NCI-H510A (cell line): ENCODE data around the gene AFG3L2.

Experiments used
- DNase-seq: peaks from one replicate; lab custom pipeline; 2025; lab: John Stamatoyannopoulos, UW

Gene AFG3L2

DNA sequence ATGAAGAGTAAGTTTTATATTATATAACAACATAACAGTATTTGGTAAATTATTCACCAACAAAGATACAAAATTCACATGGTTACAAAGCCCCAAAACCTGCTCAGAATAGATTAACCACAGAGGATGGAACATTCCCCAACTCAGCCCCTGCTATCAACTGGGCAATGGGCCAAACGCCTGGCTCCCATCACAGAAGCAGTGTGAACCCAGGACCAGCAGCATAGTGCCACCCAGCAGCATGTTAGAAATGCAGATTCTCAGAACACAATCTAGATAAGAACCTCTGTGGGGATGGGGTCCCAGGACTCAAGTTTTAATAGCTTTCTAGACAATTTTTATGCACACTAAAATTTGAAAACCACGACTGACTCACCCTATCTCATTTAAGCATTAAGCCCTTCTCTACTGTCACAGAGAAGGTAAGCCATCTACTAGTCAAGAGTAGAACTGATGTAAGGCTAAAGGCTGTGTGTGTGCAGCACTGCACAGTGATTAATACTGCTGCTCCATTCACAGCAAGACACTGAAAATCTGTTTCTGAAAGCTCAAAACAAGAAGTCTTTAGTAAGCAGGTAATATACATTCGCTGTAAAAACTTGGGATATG, 15.2 kb downstream of the AFG3L2 start:
- no peak for DNase-seq

DNA sequence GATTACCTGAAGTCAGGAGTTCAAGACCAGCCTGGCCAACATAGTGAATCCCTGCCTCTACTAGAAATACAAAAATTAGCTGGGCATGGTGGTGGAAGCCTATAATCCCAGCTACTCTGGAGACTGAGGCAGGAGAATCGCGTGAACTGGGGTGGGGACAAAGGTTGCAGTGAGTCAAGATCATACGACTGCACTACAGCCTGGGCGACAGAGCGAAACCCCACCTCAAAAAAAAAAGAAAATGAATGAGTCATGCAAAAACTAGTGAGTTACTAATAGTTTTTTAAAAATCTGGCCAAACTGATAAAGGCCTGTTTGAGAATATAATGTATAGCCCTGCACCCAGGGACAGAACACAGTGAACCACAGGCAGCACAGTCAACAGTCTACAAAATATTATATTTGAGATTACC, 17.5 kb downstream of the AFG3L2 start:
- no peak for DNase-seq

DNA sequence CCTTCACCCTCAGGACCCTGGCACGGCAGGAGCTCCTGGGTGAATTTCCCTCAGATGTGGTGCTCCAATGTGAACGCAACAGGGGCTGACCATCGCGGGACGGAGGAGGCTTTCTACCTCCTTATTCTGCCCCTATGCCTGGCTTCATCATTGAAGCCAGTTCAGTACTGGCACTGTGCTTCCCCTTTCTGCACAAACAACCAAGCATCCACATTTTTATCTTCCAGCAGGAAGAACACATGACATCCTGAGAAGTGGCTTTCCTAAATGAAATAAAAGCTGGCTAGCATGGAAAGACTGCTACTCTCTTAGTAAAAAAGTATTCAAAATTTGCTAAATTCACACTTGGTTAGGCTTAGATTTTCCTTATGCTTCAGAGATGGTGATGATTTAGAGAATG, 24.8 kb downstream of the AFG3L2 start:
- no peak for DNase-seq

DNA sequence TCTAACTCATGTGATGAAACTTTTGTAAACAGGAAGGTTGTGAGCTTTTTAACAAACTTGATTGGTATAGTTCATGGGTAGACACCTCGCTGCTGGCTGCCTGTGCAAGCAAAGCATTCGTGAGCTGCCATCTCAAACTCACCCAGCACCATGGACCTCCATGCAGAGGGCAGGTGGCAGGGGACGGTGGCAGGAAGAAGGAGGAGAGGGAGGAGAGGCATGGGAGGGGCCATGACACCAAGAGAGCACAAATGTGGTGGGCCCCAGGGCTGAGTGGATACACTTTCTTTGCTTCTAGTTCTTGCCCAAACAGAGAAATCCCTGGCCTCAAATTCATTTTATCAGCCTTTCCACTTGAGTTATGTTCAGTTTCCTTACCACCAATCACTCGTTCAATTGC, 29.1 kb downstream of the AFG3L2 start:
- no peak for DNase-seq

DNA sequence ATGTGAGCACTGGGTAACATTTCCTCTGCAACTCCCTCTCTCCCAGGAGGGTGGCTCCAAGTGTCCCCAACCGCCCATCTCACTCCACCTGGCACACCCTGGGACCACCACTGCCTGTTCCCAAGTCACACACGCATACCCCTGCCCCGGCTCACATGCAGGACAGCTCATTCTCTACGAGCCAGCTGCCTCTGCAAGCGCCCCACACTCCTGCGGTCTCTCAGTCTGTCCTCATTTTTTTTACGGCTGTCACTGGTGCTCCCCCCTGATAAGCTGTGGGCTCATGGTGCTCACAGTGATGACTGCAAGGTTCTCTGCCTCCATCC, 30.8 kb downstream of the AFG3L2 start:
- DNase-seq, result no peak

DNA sequence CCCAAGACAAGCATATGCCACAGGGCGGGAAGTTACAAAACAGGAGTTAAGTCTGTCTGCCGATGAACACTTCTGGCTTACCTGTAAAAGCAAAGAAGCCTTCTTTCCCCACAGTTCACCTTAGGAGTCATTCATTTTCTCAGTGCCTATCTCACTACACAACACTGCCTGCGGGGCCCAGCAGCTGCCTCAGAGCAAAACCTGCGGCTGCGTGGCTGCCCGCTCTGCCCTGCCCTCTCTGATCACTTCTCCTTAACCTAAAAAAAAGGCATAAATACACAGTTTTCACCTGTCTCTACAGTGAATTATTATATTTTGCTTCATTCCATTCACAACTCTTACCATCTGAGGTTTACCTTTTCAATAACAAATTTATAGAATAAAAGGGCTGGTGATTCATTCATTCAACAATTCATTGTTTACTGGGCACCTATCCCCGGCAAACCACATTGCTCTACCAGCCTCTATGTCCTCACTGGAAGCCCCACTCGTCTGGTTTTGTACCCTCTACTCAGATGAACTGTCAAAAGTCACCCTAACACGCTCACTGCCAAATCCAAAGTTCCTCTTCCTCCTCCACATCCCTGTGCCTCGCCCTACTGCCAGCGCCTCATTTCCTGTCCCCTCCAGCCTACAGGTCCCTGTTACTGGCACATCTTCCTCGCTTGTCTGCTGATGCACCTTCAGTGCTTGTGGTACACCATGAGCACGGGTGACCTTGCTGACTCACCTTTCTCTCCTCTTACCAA, 31.4 kb downstream of the AFG3L2 start:
- no peak for DNase-seq

DNA sequence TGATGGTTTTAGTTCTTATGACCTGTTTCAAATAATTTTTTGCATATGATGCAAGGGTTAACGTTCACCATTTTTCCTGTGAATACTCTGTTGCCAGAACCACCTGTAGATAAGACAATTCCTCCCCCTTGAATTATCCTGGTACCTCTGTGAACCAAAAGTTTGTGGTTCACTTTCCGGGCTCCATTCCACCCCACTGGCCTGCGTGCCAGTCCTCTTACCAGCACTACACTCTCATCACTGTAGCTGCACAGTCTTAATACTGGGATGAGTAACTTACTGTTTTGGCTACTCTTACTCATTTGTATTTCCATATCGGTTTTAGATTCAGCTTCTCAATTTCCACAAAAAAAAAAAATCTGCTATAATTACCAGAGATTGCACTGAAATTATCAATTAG, 34.4 kb downstream of the AFG3L2 start:
- no peak for DNase-seq

DNA sequence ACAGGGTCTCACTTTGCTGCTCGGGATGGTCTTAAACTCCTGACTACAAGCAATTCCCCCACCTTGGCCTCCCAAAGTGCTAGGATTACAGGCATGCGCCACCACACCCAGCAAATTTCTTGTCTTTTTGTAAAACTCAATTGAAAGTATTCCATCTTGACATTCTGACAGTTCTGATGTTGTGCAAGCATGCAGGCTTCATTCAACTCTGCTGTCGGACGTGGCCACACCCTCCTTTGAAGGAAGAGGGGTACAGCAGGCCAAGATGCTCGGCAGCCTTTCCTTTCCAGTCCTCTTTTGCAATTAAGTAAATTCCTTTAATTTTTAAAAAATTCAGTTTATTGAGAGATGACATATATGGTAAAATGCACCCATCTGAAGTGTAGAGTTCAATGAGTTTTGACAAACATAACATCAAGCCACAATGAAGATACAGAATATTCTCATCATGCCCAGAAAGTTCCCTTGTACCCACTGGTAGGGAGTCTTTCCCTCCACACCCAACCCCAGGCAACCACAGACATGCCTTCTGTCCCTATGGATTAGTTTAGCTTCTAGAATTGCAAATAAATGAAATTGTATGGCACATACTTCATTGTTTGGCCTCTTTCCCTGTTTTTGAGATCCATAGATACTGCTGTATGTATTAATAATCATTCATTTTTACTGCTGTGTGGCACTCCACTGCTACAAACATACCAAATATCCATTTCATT, 35.9 kb downstream of the AFG3L2 start:
- no peak for DNase-seq

DNA sequence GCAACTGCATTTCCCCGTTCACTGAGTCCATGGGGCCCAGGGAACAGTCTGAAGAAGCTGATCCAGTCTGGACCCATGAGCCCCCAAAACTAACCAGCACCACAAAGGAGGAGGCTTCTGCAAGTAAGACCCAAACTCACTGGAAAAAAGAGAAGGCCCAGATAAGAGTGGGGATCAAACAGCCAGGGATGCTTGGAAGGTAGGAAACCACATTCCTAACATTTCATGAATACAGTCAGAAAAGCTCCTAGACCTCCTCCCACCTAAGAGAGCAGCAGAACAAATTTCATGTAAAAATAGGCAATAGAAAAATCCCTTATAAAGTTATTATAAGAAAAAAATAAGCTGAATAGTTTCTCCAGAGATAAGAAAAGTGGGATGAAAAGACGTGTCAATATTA, 38.6 kb downstream of the AFG3L2 start:
- no peak for DNase-seq

DNA sequence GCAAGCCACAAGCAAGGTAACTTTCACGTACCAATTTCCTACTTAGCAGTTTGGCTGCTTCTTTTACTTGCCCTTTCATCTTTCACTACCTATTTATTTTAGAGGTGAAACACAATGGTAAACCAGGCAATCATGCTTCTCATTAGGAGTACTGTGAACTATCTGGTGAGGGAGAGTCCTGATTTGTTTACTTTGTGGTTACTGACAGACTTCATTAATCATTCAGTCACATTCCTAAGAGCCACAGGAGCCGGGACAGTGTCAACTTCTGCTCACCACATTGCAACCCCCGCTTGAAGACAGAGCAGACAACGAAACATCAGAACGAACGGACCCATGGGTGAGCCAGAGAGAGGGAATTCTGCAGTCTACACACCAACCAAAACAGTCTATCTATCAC, 40.1 kb downstream of the AFG3L2 start:
- DNase-seq, result no peak

DNA sequence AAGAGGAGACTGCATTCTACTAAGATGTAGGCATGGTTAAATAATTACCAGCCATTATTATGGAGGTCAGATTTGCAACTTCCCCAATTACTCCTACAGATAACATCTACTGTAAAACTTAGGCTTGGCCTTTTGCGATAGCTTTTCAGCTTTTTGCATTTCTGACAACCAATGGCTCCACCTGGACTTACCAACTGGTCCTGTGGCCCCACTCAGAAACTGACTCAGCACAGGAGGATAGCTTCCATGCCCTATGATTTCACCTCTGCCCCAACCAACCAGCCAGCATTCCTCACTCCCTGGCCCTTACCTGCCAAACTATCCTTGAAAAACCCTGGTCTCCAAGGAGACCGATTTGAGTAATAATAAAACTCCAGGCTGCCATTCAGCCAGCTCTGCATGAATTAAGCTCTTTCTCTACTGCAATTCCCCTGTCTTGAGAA, 40.8 kb downstream of the AFG3L2 start:
- no peak for DNase-seq

DNA sequence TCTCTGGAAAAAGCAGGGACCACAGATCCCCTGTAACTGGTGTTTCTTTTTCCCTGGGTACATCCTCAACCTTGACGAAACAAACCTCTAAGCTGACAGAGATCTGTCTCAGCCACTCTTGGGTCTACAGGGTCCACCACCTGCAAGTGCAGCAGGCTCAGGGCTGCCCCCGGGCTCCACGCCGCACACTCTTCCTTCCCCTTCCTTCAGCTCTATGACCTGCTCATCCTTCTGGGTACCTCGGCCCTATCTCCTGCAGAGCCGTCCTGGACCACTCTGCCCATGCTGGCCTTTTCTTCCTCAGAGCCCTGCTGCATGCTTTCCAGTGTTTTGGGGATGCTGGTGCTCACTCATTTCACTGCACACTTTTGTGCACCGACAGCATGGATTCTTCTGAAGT, 41.5 kb downstream of the AFG3L2 start:
- DNase-seq, result no peak

DNA sequence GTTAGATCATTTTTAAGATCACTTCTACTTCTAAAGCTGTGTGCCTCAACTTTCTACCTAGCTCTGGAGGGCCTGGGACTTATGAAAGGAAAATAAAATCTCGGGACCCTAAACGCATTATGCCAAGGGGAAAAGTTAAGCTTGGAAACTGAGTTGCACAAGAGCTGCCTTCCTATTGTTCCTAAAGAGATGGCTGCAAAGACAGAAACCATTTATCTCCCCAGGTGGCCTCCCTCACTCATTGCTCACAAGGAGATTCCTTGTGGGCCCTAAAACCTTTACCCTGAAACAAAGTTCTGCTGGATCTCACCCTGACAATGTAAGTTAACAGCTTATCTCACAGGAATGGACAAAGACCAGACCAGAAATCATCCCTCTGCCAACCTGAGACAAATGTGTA, 42.2 kb downstream of the AFG3L2 start:
- no peak for DNase-seq

DNA sequence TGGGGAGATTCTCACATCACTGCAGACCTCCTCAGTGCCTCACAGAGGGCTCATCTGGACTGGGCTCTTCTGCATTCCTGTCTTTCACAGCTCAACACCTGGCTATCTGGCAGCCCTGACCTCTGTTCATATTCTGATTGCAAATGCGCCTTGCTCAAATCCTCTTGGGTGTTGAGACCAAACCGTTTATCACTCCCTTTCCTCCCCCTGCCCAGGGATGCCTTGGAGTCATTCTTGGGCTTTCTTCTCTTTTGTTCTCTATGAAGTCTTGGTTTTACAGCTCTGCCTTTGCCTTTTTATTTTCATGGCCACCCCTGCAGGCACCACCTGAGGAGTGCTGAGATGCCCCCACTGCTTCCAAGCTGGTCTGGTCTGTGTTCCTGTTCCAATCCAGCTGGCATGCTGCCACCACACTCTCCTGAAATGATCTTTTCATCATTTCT, 42.6 kb downstream of the AFG3L2 start:
- DNase-seq, result no peak

DNA sequence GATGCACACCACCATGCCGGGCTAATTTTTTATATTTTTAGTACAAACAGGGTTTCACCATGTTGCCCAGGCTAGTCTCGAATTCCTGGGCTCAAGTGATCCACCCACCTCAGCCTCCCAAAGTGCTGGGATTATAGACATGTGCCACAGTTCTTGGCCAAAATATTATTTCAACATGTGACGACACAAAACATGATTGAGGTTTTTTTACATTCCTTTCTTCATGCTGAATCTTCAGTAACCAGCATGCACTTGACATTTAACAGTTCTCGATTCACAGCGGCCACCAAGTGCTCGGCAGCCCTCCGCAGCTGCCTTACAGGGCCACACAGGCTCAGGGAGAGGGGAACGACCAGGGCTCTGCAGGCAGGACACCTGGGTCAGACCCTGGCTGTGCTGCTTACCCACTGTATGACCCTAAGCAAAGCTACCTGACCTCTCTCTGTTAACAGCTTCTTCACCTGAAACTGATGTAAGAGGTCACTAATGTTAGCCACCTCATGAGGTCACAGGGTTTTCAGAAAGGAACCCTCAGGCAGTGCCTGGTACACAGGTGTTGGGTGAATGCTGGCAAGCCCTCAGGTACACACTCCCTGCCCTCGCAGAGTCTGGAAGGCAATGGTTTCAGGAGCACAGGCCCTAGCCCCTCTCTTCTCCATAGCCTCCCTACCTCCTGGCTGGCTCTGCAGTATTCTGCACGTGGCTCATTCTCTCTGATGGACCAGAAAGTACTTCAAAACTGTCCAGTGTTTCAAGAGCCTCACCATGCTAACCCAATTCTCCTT, 43.3 kb downstream of the AFG3L2 start:
- DNase-seq, result no peak

DNA sequence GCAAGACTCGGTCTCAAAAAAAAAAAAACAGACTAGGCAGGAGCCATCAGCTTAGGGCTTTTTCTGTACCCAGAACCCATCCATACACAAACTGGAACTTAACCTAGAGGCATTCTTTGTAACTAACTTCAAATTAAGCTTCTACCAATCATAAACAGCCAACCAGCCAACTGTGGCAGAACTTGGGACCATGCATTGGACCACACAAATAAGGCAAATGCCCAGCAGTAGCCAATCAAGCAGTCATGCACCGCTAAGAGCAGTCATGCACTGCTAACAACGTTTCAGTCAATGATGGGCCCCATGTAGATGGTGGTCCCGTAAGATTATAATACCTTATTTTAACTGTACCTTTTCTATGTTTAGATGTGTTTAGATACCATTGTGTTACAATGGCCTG, 46.3 kb downstream of the AFG3L2 start:
- DNase-seq, result no peak

DNA sequence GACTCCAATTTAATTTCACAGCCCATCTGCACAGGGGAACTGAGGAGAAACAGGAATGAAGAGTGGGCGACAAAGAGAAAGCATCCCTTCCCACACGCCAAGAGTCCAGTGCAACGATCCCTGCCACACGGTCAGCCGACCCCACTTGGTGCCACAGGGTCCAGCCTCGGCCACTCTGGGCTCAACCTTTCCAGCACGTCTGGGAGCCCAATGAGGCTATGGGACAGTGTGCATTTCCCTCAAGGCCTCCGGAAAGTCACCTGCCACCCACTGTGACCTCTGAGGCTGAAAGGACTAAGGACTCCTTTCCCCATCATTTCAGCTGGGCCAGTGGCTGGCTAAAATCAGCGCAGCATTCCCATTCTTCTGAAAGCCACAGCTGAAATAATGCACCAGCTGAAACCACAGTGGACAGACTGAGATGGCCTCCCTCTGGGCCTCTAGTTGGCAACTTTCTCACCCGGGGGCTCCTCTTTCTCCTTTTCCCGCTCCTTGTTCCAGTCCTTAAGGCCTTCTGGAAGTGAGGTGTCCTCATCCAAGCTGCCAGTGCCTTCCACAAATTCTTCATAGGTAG, 47.8 kb downstream of the AFG3L2 start:
- no peak for DNase-seq

DNA sequence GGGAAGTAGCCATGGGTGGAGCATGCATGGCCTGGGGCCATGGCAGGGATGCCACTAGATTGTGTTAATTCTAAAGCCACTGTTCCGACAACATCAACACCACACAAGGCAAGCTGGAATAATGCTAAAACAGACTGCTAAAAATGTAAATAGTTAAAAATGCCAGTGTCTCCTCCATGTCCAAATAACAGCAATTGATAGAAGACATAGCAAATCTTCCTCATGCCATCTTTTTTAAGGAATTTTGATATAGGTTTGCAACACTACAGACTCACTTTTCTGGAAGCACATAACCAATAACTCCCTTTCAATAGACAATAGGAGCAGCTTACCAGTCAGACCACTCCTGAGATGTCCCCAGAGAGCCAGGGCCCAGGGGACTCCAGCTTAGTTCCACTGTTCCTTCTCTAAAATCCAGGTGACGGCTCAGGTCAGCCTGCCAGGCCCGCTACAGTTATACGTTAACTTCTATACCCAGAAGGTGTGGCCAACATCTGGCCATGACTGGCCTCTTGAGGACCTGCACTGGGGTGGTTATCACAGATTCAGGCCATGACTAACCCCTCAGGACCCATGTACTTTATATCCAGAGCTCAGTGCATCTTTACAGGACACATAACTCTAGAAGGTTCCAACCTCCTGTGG, 48.7 kb downstream of the AFG3L2 start:
- no peak for DNase-seq

DNA sequence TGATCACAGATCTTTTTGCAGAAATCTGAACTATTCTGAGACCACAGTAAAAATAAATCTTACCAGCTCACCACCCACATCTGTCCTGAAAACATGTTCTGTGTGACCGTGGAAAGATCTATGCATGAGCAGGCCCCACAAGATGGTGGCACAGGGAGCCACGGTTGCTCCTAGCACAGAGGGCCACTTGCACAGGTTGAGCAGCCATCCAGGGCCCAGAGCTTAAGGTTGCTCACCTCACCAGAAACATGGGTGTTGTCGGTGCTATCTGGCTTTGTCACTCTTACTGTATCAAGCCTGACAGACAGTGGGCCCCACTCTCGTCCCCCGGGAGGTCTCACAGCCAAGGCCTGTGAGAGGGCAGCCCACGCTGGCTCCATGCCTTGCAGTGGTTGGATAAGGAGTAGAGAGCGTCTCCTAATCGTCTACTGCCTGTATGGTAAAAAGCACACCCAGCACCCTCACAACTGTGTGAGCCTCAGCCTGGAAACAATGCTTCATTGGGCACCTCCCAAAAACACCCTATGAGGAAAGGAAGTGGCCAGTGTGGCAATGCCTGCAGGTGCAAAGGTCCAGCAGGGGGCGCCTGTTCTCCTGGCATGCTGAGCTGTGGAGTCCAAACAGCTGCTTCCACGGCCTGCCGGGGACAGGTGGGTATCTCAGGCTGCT, 49.4 kb downstream of the AFG3L2 start:
- DNase-seq, result peak; percentile 25

DNA sequence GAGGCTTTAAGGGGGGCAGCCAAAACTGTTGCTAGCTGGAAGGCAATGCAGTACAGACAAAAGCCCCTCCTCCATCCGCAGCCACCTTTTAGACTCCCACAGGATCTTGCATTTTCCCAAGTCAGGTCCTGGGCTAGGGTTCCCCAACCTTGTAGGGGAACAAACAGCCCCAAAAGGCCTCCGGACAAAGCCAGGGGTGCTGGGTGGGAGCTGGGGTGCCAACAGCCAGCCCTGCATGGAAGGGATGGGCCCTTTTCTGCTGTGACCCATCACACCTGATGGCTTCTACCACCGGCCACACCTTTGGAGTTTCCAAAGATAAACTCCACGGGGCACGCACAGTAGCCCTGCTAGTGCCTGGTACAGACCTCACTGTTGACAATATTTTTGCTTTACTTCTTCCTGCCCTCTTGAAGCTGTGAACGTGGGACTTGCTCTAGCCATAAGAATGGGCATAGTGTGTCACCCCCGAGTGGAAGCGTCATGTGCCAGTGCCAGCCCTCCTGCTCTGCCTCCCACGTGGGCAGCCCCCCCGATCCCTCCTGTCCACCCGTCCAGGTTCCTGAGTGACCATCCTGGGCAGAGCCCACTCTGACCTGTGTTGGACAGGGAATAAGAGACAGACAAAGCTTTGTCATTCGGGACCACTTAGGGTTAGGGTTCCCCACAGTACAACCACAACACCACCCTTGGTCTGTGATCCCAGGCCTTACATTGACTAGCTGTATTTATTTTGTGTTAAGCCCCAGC, 50.1 kb downstream of the AFG3L2 start:
- no peak for DNase-seq
